Measurements from ENCODE around the gene BCKDHB.
"Not testable (repeated sequence)": the region's sequence is repeated elsewhere in the genome, so short reads cannot be mapped to it uniquely, and the experiment has no call there.

The BCKDHB gene

DNA sequence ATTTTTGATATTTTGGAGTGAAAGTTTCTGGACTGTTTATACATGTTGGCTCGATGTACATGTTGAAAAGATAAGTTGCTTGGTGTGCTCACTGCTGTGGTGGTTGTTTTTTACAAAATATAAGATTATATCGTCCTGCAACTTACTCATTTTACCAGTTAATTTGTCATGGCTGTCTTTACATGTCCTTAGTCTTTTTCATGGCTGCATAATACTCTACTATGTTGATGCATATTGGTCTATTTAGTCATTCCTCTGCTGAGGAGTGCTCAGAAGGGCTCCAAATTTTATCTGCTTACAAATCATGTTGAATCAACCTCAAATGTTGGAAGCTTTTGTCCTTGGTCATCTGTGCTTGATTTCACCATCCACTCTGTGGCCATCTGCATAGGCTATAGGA is 164.6 kb downstream of the BCKDHB start:
- DNase-seq = no peak

DNA sequence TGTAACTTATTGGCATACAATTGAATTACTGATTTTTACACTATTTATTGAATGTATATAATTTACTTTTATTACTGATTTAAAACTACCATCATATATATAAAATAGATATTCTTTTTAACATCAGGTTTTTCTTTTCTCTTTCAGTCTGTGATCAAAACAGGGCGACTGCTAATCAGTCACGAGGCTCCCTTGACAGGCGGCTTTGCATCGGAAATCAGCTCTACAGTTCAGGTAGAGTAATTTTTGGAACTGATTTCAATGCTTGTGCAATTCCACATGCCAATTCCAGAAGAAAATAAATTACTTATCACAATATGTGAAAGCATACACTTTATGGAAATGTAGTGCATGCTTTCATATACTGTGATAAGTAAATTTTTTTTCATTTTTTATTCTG is 166.5 kb downstream of the BCKDHB start:
- no peak for DNase-seq

DNA sequence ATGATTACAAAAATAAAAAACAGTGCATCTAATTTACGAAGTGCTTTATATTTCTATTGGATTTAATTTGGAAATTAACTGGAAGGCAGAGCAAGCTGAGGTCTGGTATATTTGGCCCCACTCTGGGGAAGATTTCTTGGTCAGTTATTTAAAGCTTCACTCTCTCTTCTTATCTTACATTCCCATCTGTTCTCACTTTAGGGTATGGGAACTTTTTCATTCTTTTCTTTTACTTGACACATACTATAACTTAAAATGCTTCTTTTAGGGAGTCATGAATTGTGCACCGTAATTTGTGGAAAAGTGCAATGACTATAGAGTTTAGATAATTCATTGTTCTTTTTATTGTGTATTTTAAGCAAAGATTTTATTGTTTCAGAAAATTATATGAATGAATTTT is 170.4 kb downstream of the BCKDHB start:
- no peak for DNase-seq

DNA sequence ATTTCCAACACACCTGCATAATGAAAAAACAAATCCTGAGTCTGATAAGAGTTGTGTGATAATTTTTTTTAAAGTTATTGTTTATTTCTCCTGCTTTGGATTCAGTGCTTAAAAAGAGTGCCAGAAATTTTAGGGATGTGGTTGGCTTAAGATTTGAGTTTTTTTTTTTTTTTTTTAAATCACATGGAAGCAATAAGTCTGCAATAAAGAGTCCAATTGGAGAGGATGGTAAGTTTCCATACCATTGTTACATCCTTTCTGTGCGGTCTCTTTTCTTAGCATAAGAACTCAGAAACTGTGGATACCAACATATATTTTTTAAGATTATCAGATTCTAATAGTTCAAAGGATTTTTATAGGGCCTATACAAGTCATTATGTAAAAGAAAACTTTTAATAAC is 171.0 kb downstream of the BCKDHB start:
- no peak for DNase-seq

DNA sequence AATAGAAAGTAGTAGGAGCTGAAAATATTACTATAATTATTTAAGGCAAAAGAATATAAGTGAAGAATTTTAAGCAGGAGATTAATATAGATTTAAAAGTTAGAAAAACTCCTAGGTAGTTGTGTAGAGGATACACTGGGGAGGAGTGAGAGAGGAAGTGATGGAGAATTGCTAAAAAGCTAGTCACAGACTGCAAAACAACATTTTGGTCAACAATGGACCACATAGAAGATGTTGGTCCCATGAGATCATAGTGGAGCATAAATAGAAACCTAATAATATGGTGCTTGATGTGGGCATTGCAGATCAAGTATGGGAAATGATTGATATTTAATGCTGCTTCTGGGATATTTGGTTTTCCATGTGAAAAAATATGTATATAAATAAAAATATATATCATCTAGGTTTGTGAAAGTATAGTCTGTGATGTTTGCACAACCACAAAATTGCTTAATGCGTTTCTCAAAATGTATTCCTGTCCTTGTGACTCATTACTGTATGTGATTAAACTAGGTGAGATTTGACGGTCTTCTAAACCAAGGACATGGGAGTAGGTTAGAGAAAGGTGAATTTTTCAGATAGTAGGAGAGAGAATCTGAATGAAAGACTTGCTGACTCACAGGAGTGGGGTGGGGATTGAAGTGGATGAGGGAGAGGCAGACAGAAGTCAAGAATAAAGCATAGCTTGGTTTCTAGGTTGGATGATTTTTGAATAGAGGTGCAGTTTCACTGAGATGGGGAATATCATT is 174.0 kb downstream of the BCKDHB start:
- DNase-seq = no peak

DNA sequence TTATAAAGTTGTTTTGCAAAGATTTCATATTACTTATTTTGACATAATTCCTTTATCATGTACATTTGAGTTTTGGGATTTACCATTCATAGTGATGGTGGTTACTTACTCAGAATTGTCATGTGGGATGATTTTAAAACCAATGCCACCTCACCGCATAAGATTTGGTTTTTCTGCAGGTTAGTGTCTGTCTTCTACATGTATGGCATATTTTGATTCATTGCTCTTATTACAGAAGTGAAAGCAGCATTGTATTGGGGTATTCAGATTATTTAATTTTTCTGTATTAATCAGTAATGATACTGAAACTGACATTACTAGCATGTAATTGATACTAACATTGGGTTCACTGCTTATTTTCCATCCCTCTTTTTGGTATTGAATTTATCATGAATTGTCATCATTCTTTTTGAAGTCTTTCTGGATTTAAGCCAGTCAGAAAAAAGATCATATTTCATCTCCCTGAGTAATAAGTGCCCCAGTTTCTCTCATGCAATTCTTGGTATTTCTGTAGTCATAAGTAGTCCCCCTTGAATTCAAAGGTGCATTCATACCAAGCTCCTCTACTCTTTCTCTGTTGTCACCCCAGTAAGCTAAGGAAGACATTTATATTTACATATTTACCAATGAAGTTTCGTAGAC is 176.6 kb downstream of the BCKDHB start:
- DNase-seq = no peak

DNA sequence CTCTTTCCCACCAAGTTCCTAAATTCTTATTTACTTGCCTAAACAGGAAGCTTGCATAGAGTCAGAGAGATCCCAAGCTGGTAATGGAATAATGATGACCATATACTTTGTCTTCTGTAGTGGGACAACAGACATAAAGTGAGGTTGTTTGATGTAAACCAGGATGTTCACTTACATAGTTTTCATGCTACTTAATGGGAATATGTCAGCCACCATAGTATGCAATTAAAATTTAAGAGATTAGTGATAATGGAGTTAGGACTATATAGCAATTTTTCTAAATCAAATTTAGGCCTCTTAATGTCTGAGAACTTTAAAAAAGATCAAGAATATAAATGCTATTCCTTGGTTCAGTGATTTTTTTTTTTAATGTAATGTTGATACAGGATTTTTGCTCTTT is 180.6 kb downstream of the BCKDHB start:
- no peak for DNase-seq

DNA sequence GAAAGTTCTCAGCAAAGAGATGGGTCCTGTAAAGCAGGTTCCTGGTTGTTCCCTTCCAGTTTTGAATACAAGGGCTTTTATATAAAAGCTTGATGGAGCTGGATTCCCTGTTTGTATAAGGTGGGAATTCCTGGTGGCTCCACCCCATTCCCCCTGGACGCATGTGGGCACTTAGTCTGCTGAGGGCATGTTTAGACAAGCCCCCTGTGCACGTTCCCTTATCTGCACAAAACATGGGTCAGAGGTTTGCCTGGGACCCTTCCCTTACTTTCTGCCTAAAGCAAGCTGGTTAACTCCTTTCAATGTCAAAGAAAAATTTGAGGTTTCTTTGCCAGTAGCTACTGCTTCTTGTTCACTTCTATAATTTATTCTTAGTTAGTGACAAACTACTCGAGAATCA is 181.1 kb downstream of the BCKDHB start:
- no peak for DNase-seq

DNA sequence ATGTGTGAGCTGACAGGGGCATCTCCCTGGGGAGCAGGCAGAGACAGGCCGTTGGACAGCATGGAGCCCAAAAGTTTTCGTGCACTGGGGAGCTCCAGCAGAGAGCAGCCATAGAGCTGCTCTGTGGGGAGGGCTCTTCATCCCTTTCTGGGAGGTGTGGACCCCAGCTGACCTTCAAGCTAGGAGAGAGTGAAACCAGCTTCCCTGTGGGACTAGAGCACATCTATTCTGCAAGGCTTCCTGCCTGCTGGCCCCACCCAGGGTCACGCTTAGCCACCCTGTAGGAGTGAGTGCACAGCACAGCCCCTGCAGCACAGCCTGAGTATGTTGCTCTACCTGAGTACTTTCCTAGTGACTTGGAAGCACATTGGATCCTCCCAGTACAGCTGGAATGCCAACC is 183.3 kb downstream of the BCKDHB start:
- no peak for DNase-seq

DNA sequence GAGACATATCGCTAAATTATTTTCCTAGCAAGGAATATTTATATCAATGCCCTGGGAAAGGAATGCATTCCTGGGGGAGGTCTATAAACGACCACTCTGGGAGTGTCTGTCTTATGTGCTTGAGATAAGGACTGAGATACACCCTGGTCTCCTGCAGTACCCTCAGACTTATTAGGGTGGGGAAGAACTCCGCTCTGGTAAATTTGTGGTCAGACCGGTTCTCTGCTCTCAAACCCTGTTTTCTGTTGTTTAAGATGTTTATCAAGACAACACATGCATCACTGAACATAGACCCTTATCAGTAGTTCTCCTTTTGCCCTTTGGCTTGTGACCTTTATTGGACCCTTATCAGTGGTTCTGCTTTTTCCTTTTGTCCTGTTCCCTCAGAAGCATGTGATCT is 188.1 kb downstream of the BCKDHB start:
- not testable (repeated sequence) for DNase-seq

DNA sequence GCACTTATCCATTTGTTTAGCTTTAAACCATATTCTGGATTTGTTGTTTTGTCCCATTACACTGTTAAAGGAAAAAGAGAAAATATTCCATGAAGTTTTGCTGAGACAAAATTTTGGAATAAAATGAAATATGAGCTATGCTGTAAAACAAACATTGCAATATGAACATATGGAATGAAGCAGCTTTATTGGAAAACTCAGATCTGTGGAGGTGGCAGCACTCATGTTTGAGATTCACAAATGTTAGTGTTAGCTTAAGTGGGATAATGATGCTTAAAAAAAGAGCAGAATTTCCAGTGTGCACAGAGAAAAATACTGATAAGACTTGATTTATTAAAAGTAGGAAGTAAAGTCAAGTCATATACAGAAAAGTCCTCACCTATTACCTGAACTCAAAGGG is 196.2 kb downstream of the BCKDHB start:
- no peak for DNase-seq

DNA sequence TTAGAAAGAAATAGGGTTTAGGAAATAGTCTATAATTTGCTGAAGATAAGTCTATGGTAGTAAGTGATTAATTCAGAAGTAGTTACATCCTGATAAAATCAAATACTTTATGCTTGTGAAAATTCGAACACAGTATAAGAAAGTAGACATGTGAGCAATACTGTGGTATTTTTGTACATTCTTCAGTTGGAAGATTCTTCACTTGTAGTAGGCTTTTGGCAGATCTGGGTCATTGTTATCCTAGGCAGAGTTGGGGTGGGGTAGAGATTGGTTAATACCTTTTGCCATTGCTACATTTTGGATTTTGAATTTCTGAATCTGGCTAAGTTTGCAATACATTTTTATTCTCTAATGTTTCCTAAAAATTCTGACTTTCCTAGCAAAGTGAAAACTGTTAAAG is 197.5 kb downstream of the BCKDHB start:
- no peak for DNase-seq

DNA sequence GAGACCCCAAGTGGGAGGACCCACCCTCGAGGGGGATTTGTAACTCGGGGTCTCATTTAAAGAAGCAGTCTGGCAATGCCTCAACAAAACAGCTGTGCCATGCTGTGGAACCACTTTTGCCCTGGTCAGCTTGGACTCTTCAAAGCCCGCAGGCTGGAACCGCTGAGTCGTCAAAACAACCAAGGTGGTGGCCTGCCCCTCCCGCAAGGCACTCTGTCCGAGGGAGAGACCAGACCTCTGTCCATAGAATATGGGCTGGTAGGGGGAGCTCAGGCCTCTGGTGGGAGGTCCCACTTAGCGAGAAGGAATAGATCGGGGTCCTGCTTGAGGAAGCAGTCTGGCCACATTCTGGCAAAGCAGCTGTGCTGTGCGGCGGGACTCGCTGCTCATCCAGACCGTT is 208.1 kb downstream of the BCKDHB start:
- DNase-seq = no peak

DNA sequence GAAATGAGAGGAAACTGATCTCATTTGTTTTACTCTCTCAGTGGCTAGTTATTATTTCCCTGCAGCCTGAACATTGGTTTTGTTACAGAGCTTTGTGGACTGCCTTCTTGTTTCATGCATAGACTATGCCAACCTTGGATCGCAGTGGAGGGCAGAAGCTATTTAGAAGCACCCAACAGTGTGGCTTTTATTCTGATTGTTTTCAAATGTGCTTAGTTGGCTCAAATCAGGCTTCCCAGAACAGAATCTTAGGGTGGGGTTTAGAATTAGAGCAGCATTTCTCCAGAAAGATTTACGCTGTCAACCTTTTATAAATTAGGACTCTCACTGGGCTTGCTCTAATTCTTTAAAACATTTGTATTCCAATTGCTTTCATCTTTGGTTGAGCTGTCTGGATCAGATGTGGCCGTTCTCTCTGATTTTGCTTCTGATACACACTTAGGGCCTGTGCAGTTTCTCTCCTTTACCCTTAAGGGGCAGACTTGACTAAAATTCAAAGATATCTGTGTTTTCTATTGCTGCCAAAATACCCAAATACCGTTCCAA is 210.3 kb downstream of the BCKDHB start:
- no peak for DNase-seq

DNA sequence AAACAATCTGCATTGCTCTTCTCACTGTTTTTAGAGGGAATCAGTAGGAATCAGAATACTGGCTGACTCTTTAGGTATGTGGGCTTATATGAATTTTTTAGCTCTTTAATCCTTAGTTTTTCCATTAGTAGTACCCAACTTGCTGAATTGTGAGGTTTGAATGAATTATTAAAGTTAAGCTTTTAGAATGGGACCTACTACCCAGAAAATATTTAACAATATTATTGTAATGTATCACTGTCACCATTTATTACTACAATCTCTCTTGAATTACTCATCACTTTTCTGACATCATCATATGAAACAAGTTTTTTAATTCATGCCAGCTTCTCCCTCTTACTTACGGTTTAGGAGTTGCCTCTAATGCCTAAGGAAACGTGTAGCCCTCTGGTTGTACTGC is 212.7 kb downstream of the BCKDHB start:
- no peak for DNase-seq

DNA sequence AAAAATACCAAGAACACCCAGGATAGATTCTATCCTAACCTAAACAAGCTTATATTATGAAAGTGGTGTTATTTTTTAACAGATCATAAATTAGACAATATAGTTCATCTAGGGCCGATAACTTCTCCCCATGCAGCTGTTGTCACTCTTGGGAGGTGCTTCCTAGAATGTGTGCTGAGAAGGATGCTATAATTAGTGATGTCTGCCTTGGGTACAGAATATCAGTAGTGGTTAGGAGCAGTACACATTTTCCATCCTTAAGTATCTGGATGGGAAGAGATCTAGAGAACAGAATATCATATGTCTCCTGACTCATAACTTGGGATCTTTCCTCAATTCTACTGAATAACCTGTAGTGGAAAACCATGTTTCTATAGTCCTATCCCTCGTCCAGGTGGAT is 214.5 kb downstream of the BCKDHB start:
- no peak for DNase-seq

DNA sequence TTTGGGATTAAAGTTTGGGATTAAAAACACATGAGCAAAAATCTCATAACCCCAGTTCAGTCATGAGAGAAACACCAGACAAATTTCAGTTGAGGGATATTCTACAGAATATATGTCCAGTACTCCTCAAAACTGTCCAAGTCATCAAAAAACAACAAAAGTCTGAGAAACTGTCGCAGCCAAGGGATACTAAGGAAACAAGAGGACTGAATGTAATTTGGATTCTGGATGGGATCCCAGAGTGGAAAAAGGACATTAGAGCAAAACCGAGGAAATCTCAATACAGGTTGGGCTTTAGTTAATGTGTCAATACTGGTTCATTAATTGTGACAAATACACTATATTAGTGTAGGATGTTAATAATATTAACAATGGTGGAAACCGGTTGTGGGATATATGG is 219.3 kb downstream of the BCKDHB start:
- DNase-seq = no peak

DNA sequence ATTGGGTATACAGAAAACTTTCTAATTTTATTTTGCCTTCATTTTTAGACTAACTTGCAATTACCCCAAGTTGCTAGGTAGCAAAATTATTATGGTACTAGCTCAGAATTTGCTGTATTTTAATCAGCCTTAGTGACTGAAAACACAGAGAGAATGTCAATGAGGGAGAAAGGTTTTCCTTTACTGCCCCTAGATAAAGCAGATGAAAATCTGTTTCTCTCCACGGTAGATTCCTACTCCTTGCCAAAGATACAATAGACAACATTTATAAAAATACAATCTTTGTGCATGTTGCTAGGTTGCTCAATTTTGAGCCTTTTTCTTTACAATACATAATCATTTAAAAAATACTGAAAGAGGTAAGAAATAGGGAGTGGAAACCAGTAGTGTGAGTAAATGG is 222.2 kb downstream of the BCKDHB start:
- no peak for DNase-seq

DNA sequence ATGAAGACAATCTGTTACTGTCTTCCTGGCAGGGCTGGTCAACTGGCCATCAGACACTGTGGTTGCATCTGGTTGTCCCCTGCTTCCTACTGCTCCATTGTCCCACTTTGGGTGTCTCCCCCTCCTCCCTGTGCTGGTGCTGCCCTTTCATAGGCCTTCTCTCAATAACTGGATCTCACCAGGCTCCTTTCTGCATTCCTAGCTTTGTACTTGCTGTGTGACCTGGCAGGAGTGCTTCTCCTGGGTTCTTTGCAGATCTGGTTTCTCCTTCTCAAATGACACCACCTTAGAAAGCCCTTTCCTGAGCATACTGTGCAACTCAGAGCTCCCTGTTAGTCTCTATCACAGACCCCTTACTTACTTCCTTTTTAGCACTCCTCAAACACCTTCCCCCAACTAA is 223.0 kb downstream of the BCKDHB start:
- no peak for DNase-seq

DNA sequence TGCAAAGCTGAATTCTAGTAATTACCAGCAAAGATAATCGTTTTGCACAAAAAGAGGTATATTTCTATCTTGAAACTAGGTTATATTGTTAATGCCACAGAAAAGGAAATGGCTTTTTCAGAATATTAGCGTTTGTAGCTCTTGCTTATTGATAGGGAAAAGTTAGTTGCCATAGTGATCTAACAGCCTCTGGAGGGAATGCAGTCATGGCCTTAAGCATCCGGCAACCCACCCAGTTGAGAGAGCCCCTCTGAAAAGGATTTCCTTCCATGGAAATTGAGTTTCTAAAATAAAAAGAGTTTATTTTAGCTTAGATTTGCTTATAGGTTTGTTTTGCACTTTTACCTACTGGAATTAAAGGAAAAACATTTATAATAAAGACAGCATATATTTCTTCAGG is 224.5 kb downstream of the BCKDHB start:
- DNase-seq = no peak

DNA sequence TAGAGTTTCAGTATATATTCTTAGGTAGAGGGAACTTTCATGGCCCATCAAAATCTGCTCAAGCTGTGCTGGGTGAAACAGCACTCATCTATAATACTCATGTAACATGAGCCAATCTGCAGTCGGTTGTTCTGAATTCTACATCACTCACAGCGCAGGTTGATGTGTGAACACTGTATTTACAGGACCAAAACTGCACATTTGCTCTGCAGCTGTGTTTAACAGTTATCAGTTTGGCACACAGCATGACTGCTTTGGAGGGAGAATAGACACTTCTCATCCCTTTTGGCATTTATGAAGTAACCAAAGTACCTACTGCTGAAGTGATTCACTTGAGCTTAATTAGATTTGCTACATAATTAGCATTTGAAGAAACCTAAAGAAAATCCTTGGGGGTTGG is 225.1 kb downstream of the BCKDHB start:
- no peak for DNase-seq

DNA sequence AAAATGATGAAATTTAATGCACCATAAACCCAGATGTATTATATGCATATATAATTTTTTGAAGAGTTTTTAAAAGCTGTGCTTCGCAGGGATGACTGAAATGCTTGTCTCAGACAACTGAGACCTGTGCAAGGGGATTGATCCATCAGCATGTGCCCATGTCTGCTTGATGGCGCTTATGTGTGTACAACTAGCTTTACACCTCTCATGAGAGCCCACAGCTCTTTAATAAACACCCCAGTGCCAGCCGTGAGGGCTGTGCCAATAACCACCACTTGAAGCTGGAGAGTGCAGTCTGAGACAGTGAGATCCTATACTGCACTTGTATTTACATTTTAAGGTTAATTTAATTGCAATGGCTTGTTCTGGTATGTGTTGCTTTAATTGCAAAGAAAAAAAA is 225.5 kb downstream of the BCKDHB start:
- no peak for DNase-seq

DNA sequence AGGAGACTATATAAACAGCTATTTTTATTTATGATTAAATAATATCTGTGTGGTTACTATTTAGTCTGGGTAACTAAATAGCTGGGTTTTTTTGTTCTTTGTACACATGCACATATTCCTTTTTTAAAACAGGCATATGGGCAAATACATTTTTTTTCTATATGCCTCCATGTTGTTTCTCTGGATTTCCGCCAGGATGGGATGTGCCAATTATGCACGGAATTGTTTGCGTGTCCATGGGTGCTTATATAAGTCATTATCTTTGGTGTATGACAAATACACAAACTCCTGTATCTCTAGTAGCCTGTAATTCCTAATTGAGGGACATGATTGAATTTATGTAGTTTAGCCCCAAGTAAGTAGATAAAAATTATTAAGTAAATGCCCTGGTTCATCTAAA is 226.9 kb downstream of the BCKDHB start:
- DNase-seq = no peak

DNA sequence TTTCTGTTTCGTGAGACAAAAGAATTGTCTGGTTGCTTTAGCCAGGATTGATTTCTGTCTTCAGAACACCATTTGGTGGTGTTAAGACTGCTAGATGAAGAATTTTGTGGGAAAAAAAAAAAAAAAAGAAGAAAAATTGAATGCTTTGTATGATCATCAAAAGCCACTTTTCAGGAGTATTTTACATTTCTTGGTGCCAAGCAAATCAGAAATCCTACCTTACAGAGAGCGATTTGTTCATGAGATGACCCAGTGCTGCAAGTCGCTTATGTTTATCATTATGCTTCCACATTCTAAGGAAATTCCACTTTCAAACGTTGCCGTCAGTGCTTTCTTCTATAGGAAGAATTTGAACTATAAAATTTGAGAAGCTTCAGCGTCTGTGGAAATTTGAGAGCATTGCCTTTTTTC is 228.7 kb downstream of the BCKDHB start:
- DNase-seq = no peak

DNA sequence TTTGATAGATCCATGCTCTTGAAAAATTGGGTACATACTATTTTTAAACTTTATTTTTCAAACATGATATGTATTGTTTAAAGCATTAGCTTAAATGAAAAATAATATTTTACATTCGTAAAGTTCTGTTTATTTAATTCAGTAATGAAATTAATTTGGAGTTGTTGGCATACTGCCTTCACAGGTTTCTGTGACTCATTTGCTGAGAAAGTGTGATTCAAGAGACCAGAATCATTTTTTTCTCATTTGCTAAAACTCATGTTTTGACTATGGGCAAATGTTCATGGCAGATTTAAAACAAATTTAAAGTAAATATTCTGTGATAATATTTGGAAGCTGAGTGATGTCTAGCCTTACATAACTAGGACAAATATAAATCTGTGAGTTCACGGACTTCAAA is 230.4 kb downstream of the BCKDHB start:
- no peak for DNase-seq
